K562 (cell line): ENCODE results near the gene FBXL2. TPM values are rescaled to one million over a fixed set of nuclear protein-coding genes. Genes with fewer than 3 reads are reported as not detected.

Source experiments
- CBFB ChIP-seq: sonication (generic); formaldehyde crosslinking; IDR thresholded peaks from 2 replicates; pipeline ENCODE4 v1.4.0; 2020; ENCODE audit warnings: mild to moderate bottlenecking, missing genetic modification reagents
- CREM ChIP-seq: IDR thresholded peaks from 2 replicates; pipeline ENCODE4 v1.6.1; 2014; ENCODE audit warnings: antibody characterized with exemption, low read depth
- CXXC5 ChIP-seq: fragments of 250-450 bp; sonication (Bioruptor Pico); IDR thresholded peaks from 2 replicates; pipeline ENCODE4 v1.8.0; 2022; ENCODE audit warnings: inconsistent platforms, mild to moderate bottlenecking, moderate library complexity
- ESRRA ChIP-seq: fragments of 450-650 bp; IDR thresholded peaks from 2 replicates; pipeline ENCODE4 v1.6.1; 2014; ENCODE audit warnings: low read depth, mild to moderate bottlenecking, moderate library complexity, borderline replicate concordance
- GATAD2A ChIP-seq: fragments of 450-650 bp; IDR thresholded peaks from 2 replicates; pipeline ENCODE4 v1.6.1; 2017
- HDAC8 ChIP-seq: fragments of 450-650 bp; IDR thresholded peaks from 2 replicates; pipeline ENCODE4 v1.6.1; 2016; ENCODE audit warnings: mild to moderate bottlenecking, missing genetic modification characterization, moderate library complexity, missing compliant biosample characterization
- JUND ChIP-seq, 2 experiments: IDR thresholded peaks; 2 replicates in 1 of 2; 3 replicates in 1 of 2; pipeline ENCODE4 v1.6.1; 2011; ENCODE audit warnings: borderline replicate concordance in 2 of 2, low read depth in 2 of 2, low read length in 2 of 2, improper control_type of control experiment in 1 of 2, missing biosample characterization in 1 of 2, missing genetic modification characterization in 1 of 2, missing genetic modification reagents in 1 of 2
- KDM5B ChIP-seq: fragments of 200-600 bp; sonication (generic); IDR thresholded peaks from 2 replicates; pipeline ENCODE4 v1.6.1; 2012; ENCODE audit warnings: low read depth, mild to moderate bottlenecking, moderate library complexity, low read length, control low read depth, inconsistent platforms; ENCODE audit not compliant: insufficient replicate concordance
- L3MBTL2 ChIP-seq: fragments of 450-650 bp; IDR thresholded peaks from 2 replicates; pipeline ENCODE4 v1.6.1; 2016; ENCODE audit warnings: mild to moderate bottlenecking, moderate library complexity
- MAX ChIP-seq: sonication (generic); formaldehyde crosslinking; IDR thresholded peaks from 2 replicates; pipeline ENCODE4 v1.9.0; 2022; ENCODE audit warnings: mild to moderate bottlenecking, missing genetic modification reagents
- MXI1 ChIP-seq: IDR thresholded peaks from 2 replicates; pipeline ENCODE4 v1.6.1; 2011; ENCODE audit warnings: low read depth, mild to moderate bottlenecking, improper control_type of control experiment, low read length
- NRF1 ChIP-seq, 2 experiments: fragments of 450-650 bp; IDR thresholded peaks in 1 of 2; conservative IDR thresholded peaks in 1 of 2; 2 replicates each; pipeline ENCODE4 v1.6.1; 2014; ENCODE audit warnings: mild to moderate bottlenecking in 2 of 2
- NUFIP1 ChIP-seq: fragments of 450-650 bp; IDR thresholded peaks from 2 replicates; pipeline ENCODE4 v1.6.1; 2018; ENCODE audit not compliant: partially characterized antibody
- POLR2AphosphoS5 ChIP-seq: IDR thresholded peaks from 2 replicates; pipeline ENCODE4 v1.6.1; 2011; ENCODE audit warnings: mild to moderate bottlenecking, low read depth, low read length, moderate library complexity; ENCODE audit not compliant: control insufficient read depth, insufficient read depth
- RAD51 ChIP-seq: fragments of 450-650 bp; IDR thresholded peaks from 2 replicates; pipeline ENCODE4 v1.7.1; 2016; ENCODE audit warnings: low read depth, mild to moderate bottlenecking, borderline replicate concordance
- RB1 ChIP-seq: fragments of 450-650 bp; IDR thresholded peaks from 2 replicates; pipeline ENCODE4 v1.6.1; 2017; ENCODE audit warnings: low read depth, mild to moderate bottlenecking
- RBFOX2 ChIP-seq: fragments of 200-400 bp; formaldehyde crosslinking; IDR thresholded peaks from 2 replicates; pipeline ENCODE4 v1.6.1; 2017; ENCODE audit warnings: low read depth, mild to moderate bottlenecking, low read length, moderate library complexity
- SIN3B ChIP-seq: fragments of 450-650 bp; IDR thresholded peaks from 2 replicates; pipeline ENCODE4 v1.6.1; 2017; ENCODE audit warnings: low read depth, mild to moderate bottlenecking, moderate library complexity
- SMAD2 ChIP-seq: fragments of 150-350 bp; IDR thresholded peaks from 2 replicates; pipeline ENCODE4 v1.6.1; 2014; ENCODE audit warnings: low read depth, mild to moderate bottlenecking, low read length
- SMAD4 ChIP-seq: fragments of 250-450 bp; sonication (Bioruptor Pico); conservative IDR thresholded peaks from 2 replicates; pipeline ENCODE4 v1.8.0; 2021; ENCODE audit warnings: inconsistent platforms, mild to moderate bottlenecking, moderate library complexity
- TEAD1 ChIP-seq, 2 experiments: fragments of 450-650 bp in 1 of 2; sonication (generic) in 1 of 2; formaldehyde crosslinking; IDR thresholded peaks; 2 replicates each; pipeline versions ENCODE4 v1.4.0 to v1.8.0; 2020 to 2022; ENCODE audit warnings: mild to moderate bottlenecking in 2 of 2, missing genetic modification reagents in 1 of 2
- THRA ChIP-seq: fragments of 450-650 bp; IDR thresholded peaks from 2 replicates; pipeline ENCODE4 v1.6.1; 2017; ENCODE audit warnings: mild to moderate bottlenecking, moderate library complexity
- U2AF2 ChIP-seq: fragments of 200-400 bp; formaldehyde crosslinking; optimal IDR thresholded peaks from 2 replicates; pipeline ENCODE3; 2017; ENCODE audit warnings: low read depth, mild to moderate bottlenecking, low read length
- polyA plus RNA-seq, 8 experiments: library from polyadenylated mRNA; depleted of rRNA in 4 of 8; stranded (reverse) in 5 of 8; unstranded in 3 of 8; fragments of >200 nt; fragmentation: Nextera tagmentation in 2 of 8; fragmentation: Illumina TruSeq in 1 of 8; extraction: Ambion mirVana in 2 of 8; extraction: Trizol in 1 of 8; gene quantifications; 2 replicates each; pipeline versions ENCODE4 v1.2.1 to v1.2.3, GENCODE V29; 2011 to 2014; ENCODE audit warnings: inconsistent platforms in 1 of 8, missing spikeins in 1 of 8
- total RNA-seq, 7 experiments: library from RNA; depleted of rRNA in 6 of 7; stranded (reverse); fragments of >200 nt in 6 of 7; fragmentation: Illumina TruSeq in 2 of 7; extraction: Trizol in 2 of 7; gene quantifications; 2 replicates each; pipeline versions ENCODE4 v1.2.1 to v1.2.3, GENCODE V29; 2011 to 2021; ENCODE audit warnings: low replicate concordance in 1 of 7
- TF ChIP-seq, protein P1 (sequence below): conservative IDR thresholded peaks from 2 replicates; pipeline ENCODE4 v1.6.1; 2011; ENCODE audit warnings: low read depth, mild to moderate bottlenecking, low read length; ENCODE audit not compliant: control insufficient read depth
- TF ChIP-seq, protein P2 (sequence below): sonication (generic); formaldehyde crosslinking; IDR thresholded peaks from 2 replicates; pipeline ENCODE4 v1.5.0; 2020; ENCODE audit warnings: missing genetic modification reagents

The FBXL2 gene
- total and polyA plus RNA-seq, 9 of the 15 experiments (the other 6 are each of a cell fraction or from before 2014, with no cell fraction given) = 1.3 to 6.9 (median 1.9) TPM

- TF ChIP-seq THRA (no peak), MAX (peak; percentile 32; the same call in 1 of the 2 replicates), CXXC5 (peak; percentile 58), CBFB (CRISPR knock-in tag) (no peak), SMAD4 (CRISPR knock-in tag) (0 out of 2 replicates have a peak, but pooled peaks have one; percentile 34), JUND (IDR thresholded peaks at IDR 0.05; ENCODE audit: borderline replicate concordance, low read depth, low read length) (0 out of 2 replicates have a peak, but pooled peaks have one; percentile 39), JUND (tag; IDR thresholded peaks at IDR 0.05; ENCODE audit: borderline replicate concordance, low read depth, low read length) (no peak), NUFIP1 (no peak), SIN3B (0 out of 2 replicates have a peak, but pooled peaks have one; percentile 22), ESRRA (peak; percentile 21; the same call in 1 of the 2 replicates), TEAD1 (CRISPR knock-in tag; IDR thresholded peaks at IDR 0.05) (no peak), GATAD2A (0 out of 2 replicates have a peak, but pooled peaks have one; percentile 11), KDM5B (peak; percentile 50), CREM (peak; percentile 59), MXI1 (peak; percentile 59; the same call in 1 of the 2 replicates), RB1 (peak; percentile 73), RAD51 (peak; percentile 96), HDAC8 (tag) (0 out of 2 replicates have a peak, but pooled peaks have one; percentile 31), POLR2AphosphoS5 (no peak; the same call in 1 of the 2 replicates), RBFOX2 (peak; percentile 66), NRF1 (conservative IDR thresholded peaks at IDR 0.05 in 1 of 2, IDR thresholded peaks at IDR 0.05 in 1 of 2) (peak; percentile 35 to 57; a peak in 3 of 4 replicates), SMAD2 (no peak), U2AF2 (no peak), L3MBTL2 (peak; percentile 86)
- TF ChIP-seq, protein P1, sequence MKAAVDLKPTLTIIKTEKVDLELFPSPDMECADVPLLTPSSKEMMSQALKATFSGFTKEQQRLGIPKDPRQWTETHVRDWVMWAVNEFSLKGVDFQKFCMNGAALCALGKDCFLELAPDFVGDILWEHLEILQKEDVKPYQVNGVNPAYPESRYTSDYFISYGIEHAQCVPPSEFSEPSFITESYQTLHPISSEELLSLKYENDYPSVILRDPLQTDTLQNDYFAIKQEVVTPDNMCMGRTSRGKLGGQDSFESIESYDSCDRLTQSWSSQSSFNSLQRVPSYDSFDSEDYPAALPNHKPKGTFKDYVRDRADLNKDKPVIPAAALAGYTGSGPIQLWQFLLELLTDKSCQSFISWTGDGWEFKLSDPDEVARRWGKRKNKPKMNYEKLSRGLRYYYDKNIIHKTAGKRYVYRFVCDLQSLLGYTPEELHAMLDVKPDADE = peak; percentile 43; the same call in 1 of the 2 replicates
- TF ChIP-seq, protein P2, sequence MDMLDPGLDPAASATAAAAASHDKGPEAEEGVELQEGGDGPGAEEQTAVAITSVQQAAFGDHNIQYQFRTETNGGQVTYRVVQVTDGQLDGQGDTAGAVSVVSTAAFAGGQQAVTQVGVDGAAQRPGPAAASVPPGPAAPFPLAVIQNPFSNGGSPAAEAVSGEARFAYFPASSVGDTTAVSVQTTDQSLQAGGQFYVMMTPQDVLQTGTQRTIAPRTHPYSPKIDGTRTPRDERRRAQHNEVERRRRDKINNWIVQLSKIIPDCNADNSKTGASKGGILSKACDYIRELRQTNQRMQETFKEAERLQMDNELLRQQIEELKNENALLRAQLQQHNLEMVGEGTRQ (CRISPR knock-in tag) = peak; percentile 97
Measured at GRCh38 chr3:33277193-33277882, at the start of gene FBXL2 (continued).
